ENCODE data around the gene ACSF3.

Gene ACSF3

DNA sequence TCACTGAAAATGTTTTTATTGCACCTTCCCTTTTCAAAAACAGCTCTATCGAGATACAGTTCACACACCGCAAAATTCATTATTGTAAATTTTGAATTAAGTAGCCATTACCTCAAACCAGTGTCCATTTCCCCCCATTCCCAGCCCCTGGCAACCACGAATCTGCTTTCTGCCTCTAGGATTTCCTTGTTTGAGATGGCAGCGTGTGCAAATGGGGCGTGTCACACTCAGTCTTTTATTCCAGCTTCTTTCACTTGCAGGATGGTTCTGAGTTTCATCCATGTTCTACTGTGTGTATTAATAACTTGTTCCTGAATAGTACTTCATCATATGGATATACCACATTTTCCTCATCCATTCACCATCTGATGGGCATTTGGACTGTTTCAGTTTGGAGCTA, 14.8 kb downstream of the ACSF3 start:
- TF ChIP-seq, protein P1, sequence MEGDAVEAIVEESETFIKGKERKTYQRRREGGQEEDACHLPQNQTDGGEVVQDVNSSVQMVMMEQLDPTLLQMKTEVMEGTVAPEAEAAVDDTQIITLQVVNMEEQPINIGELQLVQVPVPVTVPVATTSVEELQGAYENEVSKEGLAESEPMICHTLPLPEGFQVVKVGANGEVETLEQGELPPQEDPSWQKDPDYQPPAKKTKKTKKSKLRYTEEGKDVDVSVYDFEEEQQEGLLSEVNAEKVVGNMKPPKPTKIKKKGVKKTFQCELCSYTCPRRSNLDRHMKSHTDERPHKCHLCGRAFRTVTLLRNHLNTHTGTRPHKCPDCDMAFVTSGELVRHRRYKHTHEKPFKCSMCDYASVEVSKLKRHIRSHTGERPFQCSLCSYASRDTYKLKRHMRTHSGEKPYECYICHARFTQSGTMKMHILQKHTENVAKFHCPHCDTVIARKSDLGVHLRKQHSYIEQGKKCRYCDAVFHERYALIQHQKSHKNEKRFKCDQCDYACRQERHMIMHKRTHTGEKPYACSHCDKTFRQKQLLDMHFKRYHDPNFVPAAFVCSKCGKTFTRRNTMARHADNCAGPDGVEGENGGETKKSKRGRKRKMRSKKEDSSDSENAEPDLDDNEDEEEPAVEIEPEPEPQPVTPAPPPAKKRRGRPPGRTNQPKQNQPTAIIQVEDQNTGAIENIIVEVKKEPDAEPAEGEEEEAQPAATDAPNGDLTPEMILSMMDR (conservative IDR thresholded peaks at IDR 0.05; ENCODE audit: control insufficient read depth, insufficient read depth, low read depth, low read length): no peak
- no peak for DNase-seq (ENCODE audit: low read depth)
- H3K4me3 ChIP-seq (ENCODE audit: control insufficient read depth, low read depth, low read length): no peak overlapping the region

DNA sequence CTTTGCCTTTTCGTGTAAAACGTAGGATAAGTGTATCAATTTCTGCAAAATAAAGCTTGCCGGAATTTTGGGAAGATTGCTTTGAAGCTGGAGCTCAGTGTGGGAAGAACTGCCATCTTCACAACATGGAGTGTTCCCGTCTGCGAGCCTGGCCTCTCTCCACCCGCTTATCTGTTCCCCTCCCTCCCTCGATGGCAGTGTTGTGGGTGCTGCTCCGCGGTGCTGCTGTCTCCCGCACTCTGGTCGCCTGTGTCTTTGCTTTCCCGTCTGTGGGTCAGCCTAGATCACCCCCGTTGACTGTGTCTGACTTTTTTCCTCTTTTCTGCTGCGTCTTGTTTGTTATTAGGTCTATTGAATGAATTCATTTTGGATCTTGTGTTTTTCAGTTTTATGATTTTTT, 17.0 kb downstream of the ACSF3 start:
- TF ChIP-seq, protein P1 (conservative IDR thresholded peaks at IDR 0.05; ENCODE audit: control insufficient read depth, insufficient read depth, low read depth, low read length): no peak
- no peak for DNase-seq (ENCODE audit: low read depth)
- H3K4me3 ChIP-seq (ENCODE audit: control insufficient read depth, low read depth, low read length): no peak overlapping the region

GRCh38 chr16:89111263-89111662, 17.6 kb downstream of the ACSF3 start:
- DNase-seq (ENCODE audit: low read depth): no peak
- TF ChIP-seq, protein P1 (conservative IDR thresholded peaks at IDR 0.05; ENCODE audit: control insufficient read depth, insufficient read depth, low read depth, low read length): no peak
- no peak overlapping the region for H3K4me3 ChIP-seq (ENCODE audit: control insufficient read depth, low read depth, low read length)

GRCh38 chr16:89112377-89113151, 18.9 kb downstream of the ACSF3 start:
- TF ChIP-seq, protein P1 (conservative IDR thresholded peaks at IDR 0.05; ENCODE audit: control insufficient read depth, insufficient read depth, low read depth, low read length): no peak
- no peak for DNase-seq (ENCODE audit: low read depth)

DNA sequence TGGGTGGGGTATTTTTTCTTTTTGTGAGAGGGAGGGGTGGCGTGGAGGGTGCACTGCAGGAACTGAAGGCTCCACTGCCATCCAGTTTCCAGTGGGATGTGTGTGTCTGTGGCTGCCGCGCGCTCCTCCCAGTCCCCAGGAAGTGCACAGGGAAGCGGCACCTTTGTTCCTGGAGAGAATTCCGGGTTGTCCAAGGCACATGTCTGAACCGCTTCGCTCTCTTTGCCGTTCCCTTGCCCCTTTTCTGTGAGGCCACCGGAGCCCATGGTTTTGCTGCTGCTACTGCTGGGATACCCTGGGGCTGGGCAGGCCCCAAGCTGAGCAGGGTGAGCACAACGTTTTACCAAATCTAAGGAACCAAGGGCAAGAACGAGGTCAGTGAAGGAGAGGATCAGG, 19.5 kb downstream of the ACSF3 start:
- DNase-seq (ENCODE audit: low read depth): no peak
- TF ChIP-seq, protein P1 (conservative IDR thresholded peaks at IDR 0.05; ENCODE audit: control insufficient read depth, insufficient read depth, low read depth, low read length): no peak
- H3K4me3 ChIP-seq (ENCODE audit: control insufficient read depth, low read depth, low read length): no peak overlapping the region

More at GRCh38 chr16:89112377-89113151, 18.9 kb downstream of the ACSF3 start:
- no peak overlapping the region for H3K4me3 ChIP-seq (ENCODE audit: control insufficient read depth, low read depth, low read length)

DNA sequence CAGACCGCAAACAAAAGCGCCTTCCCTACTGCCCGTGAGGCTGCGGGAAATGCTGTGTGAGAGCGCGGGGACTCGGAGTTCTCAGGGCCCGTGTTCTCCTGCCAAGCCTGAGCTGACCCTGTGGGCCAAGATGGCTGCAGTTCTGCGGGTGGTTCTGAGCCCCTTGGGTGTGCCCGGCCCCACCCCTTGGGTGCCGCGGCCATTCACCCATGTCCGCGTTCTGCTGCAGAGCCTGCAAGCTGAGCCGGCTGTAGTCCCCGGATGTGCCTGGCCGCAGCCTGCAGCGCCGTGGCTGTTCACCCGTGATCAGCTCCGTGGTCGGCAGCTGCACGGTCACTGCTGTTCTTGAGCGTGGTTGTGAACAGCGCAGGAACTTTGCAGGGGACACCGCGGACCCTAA, 20.0 kb downstream of the ACSF3 start:
- DNase-seq (ENCODE audit: low read depth): no peak
- TF ChIP-seq, protein P1 (conservative IDR thresholded peaks at IDR 0.05; ENCODE audit: control insufficient read depth, insufficient read depth, low read depth, low read length): no peak

More for the DNA sequence above, 20.0 kb downstream of the ACSF3 start:
- no peak overlapping the region for H3K4me3 ChIP-seq (ENCODE audit: control insufficient read depth, low read depth, low read length)

Data from fibroblast of mammary gland (primary cell).